Nephron (organoid): Measurements from ENCODE around the gene ELF1.

Experiments used
- H3K27ac Mint-ChIP-seq, 3 experiments: 2 replicates each; pipeline ENCODE4 v1.8.0; 2020; ENCODE audit warnings: mixed read lengths in 3 of 3, mild to moderate bottlenecking in 2 of 3, moderate library complexity in 1 of 3
- H3K27me3 Mint-ChIP-seq: 2 replicates; pipeline ENCODE4 v1.8.0; 2021; ENCODE audit warnings: low read depth, mild to moderate bottlenecking, moderate library complexity, mixed read lengths
- H3K36me3 Mint-ChIP-seq: 2 replicates; pipeline ENCODE4 v1.8.0; 2020; ENCODE audit warnings: low read depth, mixed read lengths
- H3K4me1 Mint-ChIP-seq: 2 replicates; pipeline ENCODE4 v1.8.0; 2020; ENCODE audit warnings: mixed read lengths
- H3K4me3 Mint-ChIP-seq, 3 experiments: 2 replicates each; pipeline ENCODE4 v1.8.0; 2020; ENCODE audit warnings: mild to moderate bottlenecking in 3 of 3, mixed read lengths in 3 of 3, moderate library complexity in 2 of 3
- H3K9me3 Mint-ChIP-seq: 2 replicates; pipeline ENCODE4 v1.8.0; 2020; ENCODE audit warnings: mixed read lengths
- TF ChIP-seq, protein P1 (sequence below), 3 experiments: fragments of 200-600 bp; sonication (generic); IDR thresholded peaks; one replicate each; pipeline ENCODE4 v1.5.0; 2021; ENCODE audit warnings: antibody characterized with exemption in 3 of 3; ENCODE audit not compliant: unreplicated experiment in 3 of 3

The ELF1 gene

DNA sequence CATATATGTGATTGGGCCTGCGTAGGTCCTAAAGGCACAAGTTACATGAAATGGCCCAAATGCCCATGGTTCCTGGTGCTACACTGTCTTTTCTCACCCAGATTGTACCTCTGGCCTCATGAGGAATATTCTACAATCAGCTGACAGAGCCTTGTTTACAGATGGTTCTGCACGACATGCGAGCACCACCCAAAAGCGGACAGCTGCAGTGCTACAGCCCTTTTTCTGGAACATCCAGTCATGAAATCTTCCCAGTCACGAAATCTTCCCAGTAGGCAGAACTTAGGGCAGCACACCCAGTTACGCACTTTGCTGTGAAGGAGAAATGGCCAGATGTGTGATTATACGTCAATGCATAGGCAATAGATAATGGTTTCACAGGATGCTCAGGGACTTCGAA is 7.7 kb upstream of the ELF1 start:
- Mint-ChIP-seq H3K27me3 (no peaks in the 10 kb centered on the region), H3K4me3 (no peak overlapping the region), H3K27ac (no peak overlapping the region), H3K9me3 (no peaks in the 10 kb centered on the region), H3K4me1 (peaks cover 24% of the 10 kb centered on the region), H3K36me3 (peaks cover 4% of the 10 kb centered on the region)
- TF ChIP-seq, protein P1, sequence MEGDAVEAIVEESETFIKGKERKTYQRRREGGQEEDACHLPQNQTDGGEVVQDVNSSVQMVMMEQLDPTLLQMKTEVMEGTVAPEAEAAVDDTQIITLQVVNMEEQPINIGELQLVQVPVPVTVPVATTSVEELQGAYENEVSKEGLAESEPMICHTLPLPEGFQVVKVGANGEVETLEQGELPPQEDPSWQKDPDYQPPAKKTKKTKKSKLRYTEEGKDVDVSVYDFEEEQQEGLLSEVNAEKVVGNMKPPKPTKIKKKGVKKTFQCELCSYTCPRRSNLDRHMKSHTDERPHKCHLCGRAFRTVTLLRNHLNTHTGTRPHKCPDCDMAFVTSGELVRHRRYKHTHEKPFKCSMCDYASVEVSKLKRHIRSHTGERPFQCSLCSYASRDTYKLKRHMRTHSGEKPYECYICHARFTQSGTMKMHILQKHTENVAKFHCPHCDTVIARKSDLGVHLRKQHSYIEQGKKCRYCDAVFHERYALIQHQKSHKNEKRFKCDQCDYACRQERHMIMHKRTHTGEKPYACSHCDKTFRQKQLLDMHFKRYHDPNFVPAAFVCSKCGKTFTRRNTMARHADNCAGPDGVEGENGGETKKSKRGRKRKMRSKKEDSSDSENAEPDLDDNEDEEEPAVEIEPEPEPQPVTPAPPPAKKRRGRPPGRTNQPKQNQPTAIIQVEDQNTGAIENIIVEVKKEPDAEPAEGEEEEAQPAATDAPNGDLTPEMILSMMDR (IDR thresholded peaks at IDR 0.05; ENCODE audit: unreplicated experiment in 3 of 3), result no peak

DNA sequence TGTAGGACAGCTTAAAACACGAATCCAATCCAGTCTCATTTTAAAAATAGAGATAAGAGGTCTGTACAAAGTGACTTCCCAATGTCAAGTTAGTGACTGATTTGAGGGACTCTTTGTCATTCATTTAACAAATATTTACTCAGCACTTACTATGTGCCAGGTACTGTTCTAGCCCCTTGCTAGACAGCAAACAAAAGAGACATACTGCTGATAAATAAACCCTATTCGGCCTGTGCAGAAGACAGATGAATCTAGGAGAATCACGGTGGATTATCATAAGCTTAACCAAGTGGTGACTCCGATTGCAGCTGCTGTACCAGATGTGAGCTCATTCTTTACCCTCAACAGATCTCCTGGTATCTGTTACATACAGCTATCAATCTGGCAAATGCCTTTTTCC is 6.4 kb upstream of the ELF1 start:
- H3K36me3 Mint-ChIP-seq, result peaks cover 4% of the 10 kb centered on the region
- H3K4me3 Mint-ChIP-seq, result no peak overlapping the region
- H3K27ac Mint-ChIP-seq, result peak overlapping the region in 2 of 3 experiments; percentile 10 to 25
- H3K27me3 Mint-ChIP-seq, result no peaks in the 10 kb centered on the region
- TF ChIP-seq, protein P1 (IDR thresholded peaks at IDR 0.05; ENCODE audit: unreplicated experiment in 3 of 3), result no peak
- H3K9me3 Mint-ChIP-seq, result no peaks in the 10 kb centered on the region
- peaks cover 30% of the 10 kb centered on the region for H3K4me1 Mint-ChIP-seq

DNA sequence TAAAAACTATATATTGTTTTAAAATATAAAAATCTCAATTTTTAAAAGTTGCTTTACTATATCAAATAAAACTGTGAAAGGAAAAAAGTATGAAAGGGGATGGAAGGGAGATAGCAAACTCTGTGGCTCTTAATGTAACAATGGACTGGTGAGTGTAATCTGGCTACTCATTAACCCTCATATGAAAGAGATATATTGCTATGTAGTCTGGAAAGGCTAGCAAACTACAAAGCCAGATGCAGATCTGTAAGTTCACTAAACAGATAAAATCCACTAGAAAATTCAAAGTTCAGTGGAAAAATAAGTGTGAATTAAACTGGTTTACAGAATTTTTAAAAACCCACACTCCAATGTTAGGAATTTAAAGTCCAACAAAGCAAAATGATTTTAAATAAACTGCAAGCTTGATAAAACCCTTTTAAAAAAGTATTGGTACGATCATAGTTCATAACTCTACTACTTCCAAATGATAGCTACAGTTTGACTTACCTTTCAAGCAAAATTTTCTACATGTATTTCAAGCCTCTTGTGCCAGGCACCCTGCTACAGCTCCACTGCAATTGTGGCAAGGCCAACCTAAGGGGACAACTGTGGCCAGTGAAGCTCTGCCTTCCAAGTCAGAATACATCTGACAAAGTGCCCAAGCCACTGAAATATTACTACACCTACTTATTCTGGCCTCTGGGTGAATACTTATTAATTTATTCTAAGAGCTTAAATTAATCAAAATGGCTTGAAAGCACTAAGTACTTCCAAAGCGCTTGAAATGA is 647 bp upstream of the ELF1 start:
- Mint-ChIP-seq H3K27ac (peak overlapping the region; percentile 86 to 94 (median 88)), H3K4me1 (peaks cover 12% of the 10 kb centered on the region), H3K9me3 (no peaks in the 10 kb centered on the region), H3K4me3 (no peak overlapping the region), H3K36me3 (no peaks in the 10 kb centered on the region), H3K27me3 (no peaks in the 10 kb centered on the region)
- TF ChIP-seq, protein P1 (IDR thresholded peaks at IDR 0.05; ENCODE audit: unreplicated experiment in 3 of 3), result no peak

DNA sequence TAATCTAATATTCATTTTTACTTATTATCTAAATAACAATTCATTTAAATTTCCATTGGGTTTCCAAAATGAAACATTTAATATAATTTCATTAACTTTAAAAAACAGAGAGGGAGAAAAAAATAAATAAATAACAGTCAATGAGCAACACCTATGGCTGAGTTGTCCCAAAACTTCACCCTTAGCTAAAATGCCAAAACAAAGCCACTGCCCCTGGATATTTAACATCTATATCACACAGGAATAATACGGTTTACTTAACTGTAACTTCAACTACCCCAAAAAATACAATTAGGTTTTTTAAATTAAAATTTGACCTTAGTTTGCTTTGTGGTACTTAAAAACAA is 541 bp downstream of the ELF1 start:
- no peaks in the 10 kb centered on the region for H3K36me3 Mint-ChIP-seq
- TF ChIP-seq, protein P1 (IDR thresholded peaks at IDR 0.05; ENCODE audit: unreplicated experiment in 3 of 3), result no peak
- H3K27ac Mint-ChIP-seq, result peak overlapping the region; percentile 86 to 94 (median 88)
- peak overlapping the region; percentile 16 to 38 (median 34) for H3K4me3 Mint-ChIP-seq
- H3K4me1 Mint-ChIP-seq, result peaks cover 12% of the 10 kb centered on the region
- no peaks in the 10 kb centered on the region for H3K27me3 Mint-ChIP-seq
- no peaks in the 10 kb centered on the region for H3K9me3 Mint-ChIP-seq

DNA sequence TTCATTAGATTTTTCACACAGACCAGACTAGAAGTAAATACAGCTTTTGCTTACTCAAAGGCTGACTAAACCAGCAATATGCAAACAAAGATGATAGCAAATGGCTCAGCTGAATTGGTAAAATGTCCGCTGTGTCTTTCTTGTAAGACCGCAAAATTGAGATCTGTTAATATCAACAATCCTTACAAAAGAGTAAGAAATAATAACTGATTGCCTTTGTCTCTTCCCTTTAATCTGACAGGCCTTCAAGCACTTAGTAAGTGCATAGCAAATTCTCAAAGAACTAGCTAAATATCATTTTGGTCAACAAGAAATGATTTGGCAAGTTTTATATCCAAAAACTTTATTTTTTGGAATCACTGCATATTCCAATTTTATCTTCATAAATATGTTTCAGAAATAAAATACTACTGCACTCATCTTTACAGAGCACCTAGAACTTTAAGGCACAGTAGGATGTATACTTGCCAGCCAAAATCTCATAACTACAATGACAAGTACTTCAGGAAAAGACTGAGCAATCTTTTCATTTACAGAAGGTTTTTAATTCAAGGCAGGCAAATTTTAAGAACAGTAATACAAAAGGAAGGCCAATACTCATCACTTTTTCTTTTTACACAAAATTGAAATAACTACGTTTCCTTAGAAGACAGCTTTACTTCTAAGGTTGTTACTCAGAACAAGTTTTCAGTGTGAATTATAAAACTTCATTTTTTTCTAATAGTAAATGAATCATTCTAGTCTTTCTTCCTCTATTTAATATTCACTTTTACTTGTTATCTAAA is 1.1 kb downstream of the ELF1 start:
- Mint-ChIP-seq H3K36me3 (no peaks in the 10 kb centered on the region), H3K4me3 (peak overlapping the region; percentile 11 to 54 (median 17)), H3K27me3 (no peaks in the 10 kb centered on the region), H3K4me1 (peaks cover 12% of the 10 kb centered on the region), H3K27ac (peak overlapping the region; percentile 18 to 86 (median 57)), H3K9me3 (no peaks in the 10 kb centered on the region)
- TF ChIP-seq, protein P1 (IDR thresholded peaks at IDR 0.05; ENCODE audit: unreplicated experiment in 3 of 3), result no peak
